Stomach (tissue), 4 donors: ENCODE measurements around the gene PRKCZ.

Experiments
- CTCF ChIP-seq, 7 experiments: fragments of 450-650 bp in 4 of 7; fragments of 200-600 bp in 3 of 7; sonication (generic) in 3 of 7; IDR thresholded peaks; one replicate each; pipeline ENCODE4 v1.5.1; 2016 to 2019; ENCODE audit warnings: antibody characterized with exemption in 7 of 7, control low read depth in 2 of 7, mild to moderate bottlenecking in 1 of 7
- POLR2A ChIP-seq, 4 donors: fragments of 450-650 bp; IDR thresholded peaks; one replicate each; pipeline ENCODE4 v1.6.1; 2016; ENCODE audit warnings: antibody characterized with exemption in 4 of 4, control low read depth in 2 of 4, mild to moderate bottlenecking in 1 of 4, moderate library complexity in 1 of 4
- POLR2AphosphoS5 ChIP-seq, 3 donors: sonication (generic); formaldehyde crosslinking; IDR thresholded peaks; one replicate each; pipeline ENCODE4 v1.6.1; 2016; ENCODE audit warnings: antibody characterized with exemption in 3 of 3

- TF ChIP-seq CTCF (IDR thresholded peaks at IDR 0.05) (no peak), POLR2A (IDR thresholded peaks at IDR 0.05) (no peak), POLR2AphosphoS5 (IDR thresholded peaks at IDR 0.05) (no peak)
Measured at GRCh38 chr1:2052756-2053155, 2.5 kb downstream of the PRKCZ start.
